Epithelial cell of prostate (primary cell): ENCODE measurements around the gene GPR4.

Experiments
- DNase-seq: peaks from one replicate; pipeline ENCODE4 v3.0.0-alpha.2; 2011; ENCODE audit warnings: low read depth, low spot score
- H3K27ac ChIP-seq: fragments of 450-650 bp; 2 replicates; pipeline ENCODE4 v1.5.1; 2017; ENCODE audit warnings: mild to moderate bottlenecking

The GPR4 gene

DNA sequence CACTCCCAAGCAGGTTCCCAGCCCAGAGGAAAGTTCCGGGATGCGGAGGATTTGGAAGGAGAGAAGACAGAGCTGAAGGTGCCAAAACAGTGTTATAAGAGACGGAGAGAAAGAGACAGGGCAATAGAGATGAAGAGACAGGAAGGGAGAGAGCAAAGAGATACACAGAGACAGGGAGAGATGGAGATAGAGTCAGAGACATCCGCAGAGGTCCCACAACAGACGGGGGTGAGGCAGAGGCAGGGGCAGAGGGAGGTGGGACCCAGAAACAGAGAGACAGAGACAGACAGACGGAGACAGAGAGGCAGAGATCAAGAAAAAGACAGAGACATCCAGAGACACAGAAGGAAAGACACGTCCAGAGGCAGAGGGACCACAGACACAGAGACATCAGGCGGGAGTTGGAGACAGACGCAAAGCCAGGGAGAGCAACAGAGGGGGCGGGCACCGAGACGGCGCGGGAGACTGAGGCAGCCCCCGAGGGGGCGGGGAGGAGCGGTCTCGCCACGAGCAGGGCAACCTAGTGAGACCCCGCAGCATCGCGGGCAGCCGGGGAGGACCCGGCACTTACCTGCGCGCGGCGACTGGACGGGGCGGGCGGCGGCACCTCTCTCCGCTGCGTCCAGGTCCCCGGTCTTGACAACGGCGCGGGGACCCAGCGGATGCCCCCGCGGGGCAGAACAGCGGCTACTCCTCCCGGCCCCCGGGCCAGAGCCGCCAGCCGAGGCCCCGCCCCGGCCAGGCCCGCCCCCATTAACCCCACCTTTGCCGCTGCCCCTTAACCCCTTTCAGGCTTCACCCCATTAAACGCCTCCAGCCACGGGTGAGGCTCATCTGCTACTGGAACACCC is at the start of gene GPR4:
TSS of gene GPR4 (minus strand) at position 689 of the 851 bp plus-strand sequence. CDS start 10,346 bp downstream, outside the sequence.
- H3K27ac ChIP-seq: no peak within 1 kb of the TSS
- DNase-seq: no peak

DNA sequence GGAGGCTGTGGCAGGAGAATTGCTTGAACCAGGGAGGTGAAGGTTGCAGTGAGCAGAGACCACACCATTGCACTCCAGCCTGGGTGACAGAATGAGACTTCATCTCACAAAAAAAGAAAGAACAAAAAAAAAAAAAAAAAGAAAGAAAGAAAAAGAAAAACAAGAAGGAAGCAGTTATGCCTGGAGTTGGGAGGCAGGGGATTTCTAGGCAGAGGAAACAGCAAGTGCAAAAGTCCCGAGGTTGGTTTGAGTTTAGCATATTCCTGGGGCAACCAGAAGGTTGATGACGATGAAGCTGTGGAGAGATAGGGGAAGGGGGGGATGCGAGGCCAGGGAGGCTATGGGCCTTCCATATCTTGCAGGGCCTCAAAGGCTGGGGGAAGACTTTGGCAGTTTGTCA is 48.7 kb upstream of the GPR4 start:
- H3K27ac ChIP-seq: no peak overlapping the region
- no peak for DNase-seq

DNA sequence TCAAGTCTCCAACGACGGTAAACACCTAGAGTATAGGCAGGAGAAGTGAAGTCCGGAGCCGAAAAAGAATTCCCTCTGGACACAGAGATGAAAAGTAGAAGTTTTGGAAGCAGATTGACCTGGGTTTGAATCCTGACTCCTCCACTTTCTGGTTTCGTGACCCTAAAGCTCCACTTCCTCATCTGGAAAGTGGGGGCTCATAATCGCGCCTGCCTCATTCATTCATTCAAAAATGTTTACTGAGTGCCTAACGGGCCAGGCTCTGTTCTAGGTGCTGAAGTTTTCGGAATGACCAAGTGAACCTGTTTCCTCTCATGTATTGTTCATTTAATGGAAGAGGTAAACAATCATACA is 44.3 kb upstream of the GPR4 start:
- no peak overlapping the region for H3K27ac ChIP-seq
- no peak for DNase-seq

DNA sequence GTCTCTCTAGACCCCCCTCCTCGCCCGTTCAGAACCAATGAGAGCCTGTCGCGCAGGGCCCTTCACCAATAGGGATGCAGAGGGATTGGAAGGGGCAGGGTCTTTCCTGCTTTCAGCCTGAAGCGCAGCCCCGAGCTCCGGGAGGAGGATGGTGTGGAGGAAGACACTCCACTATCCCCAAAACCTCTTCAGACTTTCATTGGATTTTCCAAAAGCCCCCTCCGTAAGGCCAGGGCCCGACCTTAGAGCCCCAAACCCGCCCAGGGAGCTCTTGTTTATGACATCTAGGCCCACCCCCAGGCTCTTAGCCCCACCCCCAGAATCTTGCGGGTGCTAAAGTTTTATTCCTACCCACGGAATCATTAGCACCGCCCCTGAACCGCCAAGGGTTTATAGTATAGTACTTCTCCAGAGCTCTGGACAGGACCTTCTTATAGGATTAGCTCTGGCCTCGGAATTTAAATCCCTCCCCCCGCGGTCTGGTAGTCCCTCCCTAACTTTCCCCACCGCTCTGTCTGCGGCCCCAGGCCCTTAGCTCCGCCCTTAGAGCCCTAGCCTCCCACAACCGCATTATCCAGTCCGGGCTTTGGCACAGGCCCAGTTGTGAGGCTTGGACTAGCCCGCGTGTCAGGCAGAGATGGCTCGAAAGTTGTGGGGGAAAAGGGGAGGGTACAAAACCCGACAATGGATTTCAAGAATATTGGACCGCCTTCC is 43.8 kb upstream of the GPR4 start:
- DNase-seq: no peak
- no peak overlapping the region for H3K27ac ChIP-seq

DNA sequence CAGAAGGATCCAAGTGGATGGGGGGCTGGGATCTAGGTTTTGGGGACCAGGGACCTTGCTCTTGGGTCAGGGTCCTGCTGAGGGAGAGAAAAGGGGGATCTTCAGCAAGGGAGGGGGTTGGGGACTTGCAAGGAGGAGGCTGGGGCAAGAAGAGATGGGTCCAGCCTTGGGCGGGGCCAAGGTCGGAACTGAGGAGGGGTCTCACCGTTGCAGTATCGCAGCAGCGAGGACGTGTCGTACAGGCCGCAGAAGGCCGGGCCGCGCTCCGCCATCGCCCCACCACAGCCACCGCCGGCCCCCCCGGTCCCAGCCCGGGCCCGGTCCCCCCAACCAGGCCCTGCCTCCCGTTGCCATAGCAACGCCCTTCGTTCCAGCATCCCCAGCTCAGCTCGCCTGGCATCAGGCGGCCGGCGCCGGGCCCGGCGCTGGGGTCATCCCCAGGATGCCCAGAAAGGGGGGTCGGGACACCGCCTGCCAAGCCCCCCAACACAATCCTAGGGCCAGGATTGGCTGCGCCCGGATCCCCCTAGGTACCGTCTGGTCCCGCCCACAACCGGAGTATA is 43.1 kb upstream of the GPR4 start:
- DNase-seq: no peak
- H3K27ac ChIP-seq: no peak overlapping the region

DNA sequence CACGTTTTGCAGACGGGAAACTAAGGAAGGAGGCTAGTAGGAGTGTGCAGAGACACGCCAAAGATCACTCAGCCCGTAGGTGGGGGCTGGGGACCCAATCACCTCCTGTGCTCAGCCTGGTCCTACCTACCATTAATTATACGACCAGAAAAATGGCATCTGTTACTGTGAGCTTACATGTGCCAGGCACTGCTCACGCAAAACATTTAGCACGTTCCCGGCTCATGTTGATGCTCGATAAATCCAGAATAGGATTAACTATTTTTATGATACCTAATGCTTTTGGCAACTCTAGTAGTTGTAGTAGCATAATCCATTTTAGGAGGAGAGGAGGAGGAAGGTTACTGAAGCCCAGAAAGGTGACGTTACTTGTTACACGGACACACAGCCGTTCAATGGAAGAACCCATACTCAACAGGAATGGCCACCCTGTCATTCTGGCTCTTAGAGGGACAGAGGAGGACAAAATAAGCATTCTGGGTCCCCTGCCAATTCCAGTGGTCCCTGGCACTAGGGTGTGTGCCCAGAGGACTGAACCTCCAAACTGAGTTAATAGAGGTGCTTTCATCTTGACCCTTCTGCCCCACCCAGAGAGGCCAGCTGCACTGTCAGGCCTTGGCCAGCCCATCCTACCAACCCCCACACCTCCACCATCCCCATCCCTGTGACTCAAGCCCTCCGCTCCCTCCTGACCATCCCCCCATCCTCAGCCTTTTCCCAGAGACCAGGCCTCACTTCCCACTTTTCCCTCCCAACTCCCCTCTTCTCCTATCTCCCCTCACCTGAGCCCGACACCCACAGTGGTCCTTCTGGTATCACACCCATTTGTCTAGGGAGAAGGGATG is 42.1 kb upstream of the GPR4 start:
- H3K27ac ChIP-seq: no peak overlapping the region
- DNase-seq: no peak

DNA sequence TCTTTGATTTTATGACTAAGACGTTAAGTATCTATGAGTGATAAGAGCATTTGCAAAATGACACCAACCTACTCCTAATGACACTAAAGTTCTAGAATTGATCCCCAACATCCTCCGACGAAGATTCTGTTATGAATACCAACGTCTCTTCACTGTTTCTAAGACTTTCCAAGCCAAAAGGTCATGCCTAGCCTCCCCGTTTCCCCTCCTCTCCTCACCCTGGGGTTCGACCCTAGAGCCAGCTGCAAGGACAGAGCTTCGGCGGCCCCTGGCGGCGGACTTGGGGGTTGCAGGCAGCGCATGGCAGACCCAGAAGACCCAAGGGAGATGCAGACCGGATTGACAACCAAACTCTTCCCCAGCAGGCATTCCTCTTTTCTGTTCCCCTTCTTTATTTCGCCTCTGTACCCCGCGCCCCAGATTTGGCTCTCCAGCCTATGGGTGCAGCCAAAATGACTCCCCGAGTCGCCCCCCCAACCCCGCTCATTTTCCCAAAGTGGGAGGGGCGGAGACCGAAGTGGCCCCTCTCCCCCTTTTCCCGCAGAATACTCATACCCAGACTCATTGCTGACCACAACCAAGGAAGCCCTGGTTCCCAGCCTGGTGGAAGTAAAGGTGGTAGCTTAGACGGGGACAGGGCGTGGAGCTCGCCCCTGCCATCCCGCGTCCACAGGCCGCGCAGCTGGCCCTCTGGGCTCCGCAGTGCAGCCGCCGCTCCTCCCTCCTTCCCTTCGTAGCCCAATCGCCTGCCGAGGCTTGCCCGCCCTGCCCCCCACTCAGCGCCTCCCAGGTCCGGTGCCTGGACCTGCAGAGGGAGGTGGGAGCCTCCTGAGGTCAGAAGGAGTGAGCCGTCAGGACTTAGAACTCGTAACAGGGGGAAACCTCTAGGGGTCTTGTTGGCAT is 41.3 kb upstream of the GPR4 start:
- H3K27ac ChIP-seq: peak overlapping the region; percentile 81

DNA sequence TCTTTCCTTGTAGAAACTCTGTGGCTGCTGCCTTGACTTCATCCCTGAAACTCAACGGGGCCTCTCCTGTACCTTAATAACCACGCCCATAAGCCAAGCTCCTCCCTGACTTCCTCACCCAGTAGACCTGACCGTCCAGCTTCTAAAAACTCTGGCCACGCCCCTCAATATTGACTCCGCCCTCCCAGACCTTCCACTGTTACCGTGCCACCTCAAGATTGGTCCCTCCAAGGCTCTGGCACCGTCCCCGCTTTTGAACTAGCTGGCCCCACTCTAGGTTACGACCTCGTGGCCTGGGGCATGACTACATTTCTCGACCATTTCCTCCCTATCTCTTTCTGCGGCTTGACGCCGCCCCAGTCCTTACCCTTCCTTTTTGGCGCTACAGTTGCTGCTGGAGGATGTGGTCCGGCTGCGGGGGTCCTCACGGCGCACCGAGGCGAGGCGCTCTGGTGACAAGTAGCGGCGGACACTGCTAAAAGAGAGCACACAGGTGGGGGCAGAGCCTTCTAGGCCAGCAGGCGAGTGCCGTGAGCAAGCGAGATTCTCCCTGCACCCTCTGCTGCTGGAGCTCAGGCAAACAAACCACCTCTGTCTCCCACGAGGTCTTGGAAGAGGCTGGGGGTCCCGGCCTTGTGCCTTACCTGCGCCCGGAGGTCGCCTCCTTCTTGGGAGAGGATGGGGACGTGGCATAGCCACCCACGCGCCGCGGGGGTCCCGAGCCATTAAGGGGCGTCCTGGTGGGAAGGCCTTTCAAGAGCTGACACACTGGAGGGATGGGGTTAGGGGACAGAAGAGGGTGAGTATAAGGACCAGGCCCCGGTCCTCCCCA is 39.5 kb upstream of the GPR4 start:
- peak overlapping the region; percentile 81 for H3K27ac ChIP-seq
- peak; percentile 76 for DNase-seq

More for the DNA sequence above, 41.3 kb upstream of the GPR4 start:
- DNase-seq: no peak

DNA sequence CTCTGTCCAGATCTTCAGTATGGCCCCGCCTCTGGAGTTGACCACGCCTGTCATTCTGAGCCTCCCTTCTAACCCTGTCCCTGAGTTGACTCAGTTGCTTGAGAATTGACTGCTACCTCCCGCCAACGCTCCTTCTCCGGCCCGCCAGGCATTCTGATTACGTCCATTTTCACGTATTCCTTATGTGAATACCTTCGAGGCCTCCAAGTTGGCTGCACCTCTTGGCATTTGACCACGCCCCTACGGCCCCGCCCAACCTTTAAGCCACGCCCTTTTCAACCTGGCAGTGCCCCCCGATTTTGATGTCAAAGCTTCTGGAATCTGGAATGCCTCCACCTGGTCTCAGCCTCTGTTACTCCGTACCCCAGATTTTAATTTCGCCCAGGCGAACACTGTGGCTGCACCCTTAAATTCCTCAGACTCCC is 38.8 kb upstream of the GPR4 start:
- no peak for DNase-seq
- H3K27ac ChIP-seq: peak overlapping the region; percentile 81

DNA sequence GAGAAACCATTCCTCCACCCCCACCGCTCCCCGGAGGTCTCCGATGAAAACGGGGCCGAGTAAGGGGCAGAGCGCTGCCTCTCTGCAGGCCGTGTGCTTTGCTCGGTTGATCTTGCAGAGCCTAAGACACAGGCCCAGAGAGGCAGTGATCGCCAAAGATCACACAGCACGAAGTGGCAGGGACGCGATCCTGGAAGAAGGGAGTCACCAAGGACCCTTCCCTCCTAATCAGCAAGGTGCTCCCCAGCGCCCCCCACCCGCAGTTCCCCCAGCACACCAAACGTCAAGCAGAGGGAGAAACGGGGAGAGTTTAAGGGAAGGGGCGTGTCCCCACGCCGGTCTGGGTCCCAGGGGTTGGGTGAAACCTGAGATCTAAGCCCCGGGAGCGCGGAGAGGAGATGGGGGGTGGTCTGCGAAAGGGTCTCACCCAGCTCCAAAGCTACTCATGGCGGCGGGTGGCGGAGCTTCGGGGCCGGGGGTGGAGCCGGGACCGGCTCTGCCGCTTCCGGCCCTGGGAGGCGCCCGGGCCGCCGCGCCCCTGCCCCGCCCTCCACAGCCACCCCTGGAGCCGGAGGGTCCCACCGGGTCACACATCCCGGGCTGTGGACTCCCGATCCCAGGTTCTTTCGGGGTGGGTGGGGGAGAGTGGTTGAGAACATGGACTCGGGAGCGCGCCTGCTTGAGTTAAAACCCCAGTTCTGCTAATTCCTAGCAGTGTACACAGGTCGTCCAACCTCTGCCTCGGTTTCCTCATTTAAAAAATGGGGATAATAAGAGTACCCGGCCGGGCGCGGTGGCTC is 37.1 kb upstream of the GPR4 start, which contains the start of gene EML2:
TSS of gene EML2 (minus strand) at position 468 of the 800 bp plus-strand sequence. CDS start at position 447, 21 bp downstream.
- H3K27ac ChIP-seq: peak within 1 kb of the TSS; percentile 81
- no peak for DNase-seq

DNA sequence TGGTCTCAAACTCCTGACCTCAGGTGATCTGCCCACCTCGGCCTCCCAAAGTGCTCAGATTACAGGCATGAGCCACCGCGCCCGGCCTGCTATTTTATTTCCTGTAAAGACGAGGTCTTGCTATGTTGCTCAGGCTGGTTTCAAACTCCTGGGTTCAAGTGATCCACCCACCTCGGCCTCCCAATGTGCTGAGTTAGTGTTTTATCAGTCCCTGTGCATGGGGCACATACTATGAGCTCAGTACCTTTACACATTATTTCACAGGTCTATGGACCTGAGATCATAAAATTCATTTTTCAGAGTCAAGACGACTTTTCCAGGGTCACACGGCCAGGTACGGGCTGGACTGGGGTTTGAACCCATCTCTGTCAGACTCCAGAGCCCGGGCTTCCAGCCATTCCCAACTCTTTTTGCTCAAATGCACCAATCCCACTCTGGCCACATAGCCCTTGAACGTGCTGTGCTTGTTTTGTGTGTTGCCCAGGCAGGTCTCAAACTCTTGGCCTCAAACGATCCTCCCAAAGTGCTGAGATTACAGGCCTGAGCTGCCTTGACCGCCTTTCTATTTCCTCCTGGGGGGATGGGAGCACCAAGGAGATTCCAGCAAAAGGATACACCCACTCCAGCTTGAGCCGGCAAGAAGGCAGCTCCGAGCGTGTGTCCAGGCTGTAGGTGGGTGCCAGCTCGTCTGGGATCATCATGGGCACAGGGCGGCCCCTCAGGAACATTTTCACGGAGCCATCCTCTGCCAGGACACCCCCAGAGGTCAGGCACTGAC is 36.1 kb upstream of the GPR4 start:
- H3K27ac ChIP-seq: peak overlapping the region; percentile 81
- DNase-seq: no peak

DNA sequence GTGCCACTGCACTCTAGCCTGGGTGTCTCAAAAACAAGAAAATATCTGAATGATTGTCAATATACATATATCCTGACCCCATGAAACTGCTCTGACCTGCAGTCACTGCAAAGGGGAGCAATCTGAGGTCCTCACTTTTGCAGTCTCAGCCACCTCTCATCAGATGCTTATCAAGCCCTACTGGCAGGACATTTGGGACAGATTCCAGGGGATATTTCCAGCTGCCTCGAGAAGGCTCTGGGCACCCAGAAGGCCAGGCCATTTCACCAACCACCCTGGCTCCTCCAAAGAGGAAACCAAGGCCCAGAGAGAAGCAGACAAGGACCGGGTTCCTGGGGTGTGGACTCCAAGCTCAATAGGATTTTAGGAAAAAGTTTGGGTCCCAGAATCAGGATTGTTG is 34.9 kb upstream of the GPR4 start:
- DNase-seq: no peak
- H3K27ac ChIP-seq: peak overlapping the region; percentile 81

DNA sequence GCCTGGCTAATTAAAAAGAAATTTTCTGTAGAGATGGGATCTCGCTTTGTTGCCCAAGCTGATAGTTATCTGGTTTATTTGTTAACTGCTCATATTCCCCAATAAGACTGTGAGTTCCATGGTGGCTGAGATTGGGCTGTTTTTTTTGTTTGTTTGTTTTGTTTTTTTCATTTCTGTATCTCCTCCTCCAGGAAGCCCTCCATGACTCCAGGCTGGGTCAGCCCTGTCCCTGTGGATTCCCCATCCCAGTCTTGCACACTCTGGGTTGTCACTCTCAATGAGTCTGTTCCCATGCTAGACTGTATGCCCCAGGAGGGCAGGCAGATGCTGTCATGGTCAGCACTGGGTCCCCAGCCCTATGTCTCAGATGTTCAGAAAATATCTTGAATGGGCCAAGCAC is 34.3 kb upstream of the GPR4 start:
- DNase-seq: no peak
- H3K27ac ChIP-seq: no peak overlapping the region

DNA sequence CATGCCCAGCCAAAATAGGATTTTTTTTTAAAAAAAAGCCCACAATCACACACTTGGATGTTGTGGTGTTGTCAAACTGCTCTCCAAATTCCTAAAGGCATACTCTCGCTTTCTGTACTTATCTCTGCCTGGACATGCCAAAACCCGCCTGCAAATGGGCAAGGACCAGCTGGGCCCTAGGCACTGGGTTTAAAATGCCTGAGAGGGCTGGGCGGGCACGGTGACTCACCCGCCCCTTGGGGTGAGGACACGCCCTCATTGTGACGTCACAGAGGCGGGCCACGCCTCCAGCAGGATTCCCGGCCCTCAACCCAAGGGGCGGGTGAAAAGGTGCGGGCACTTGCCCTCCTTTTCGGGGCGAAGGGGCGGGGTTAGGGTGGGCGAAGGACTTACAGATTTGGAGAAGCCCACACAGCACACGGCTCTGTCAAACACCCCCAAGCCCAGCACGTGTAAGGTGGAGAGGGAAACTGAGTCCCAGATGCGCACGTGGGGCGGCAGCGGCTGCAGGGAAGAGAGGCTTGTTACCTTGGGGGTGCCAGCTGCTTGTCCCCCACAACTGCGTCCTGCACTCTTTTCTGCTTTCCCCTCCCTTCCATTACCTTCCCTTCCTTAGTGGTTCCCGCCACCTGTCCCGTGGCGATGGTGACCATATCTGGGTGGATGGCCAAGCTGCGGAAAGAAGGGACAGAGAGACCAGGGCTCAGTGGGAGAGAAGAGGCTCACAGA is 30.6 kb upstream of the GPR4 start:
- DNase-seq: peak; percentile 98
- peak overlapping the region; percentile 98 for H3K27ac ChIP-seq

DNA sequence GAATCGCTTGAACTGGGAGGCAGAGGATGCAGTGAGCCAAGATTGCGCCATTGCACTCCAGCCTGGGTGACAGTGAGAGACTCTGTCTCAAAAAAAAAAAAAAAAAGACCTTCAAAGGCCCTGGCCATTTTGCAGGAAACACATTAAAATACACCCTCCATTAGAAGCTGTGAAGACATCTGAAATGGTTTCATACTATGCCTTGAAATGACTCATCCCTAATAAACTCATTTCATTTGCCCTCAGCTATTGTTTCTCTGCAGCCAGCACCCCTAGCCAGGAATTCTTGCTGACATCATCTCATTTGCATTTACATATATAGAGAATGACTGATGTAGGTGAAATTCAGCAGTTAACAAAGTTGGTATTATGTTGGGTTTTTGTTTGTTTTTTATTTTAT is 28.5 kb upstream of the GPR4 start:
- H3K27ac ChIP-seq: peak overlapping the region; percentile 98
- DNase-seq: peak; percentile 95

DNA sequence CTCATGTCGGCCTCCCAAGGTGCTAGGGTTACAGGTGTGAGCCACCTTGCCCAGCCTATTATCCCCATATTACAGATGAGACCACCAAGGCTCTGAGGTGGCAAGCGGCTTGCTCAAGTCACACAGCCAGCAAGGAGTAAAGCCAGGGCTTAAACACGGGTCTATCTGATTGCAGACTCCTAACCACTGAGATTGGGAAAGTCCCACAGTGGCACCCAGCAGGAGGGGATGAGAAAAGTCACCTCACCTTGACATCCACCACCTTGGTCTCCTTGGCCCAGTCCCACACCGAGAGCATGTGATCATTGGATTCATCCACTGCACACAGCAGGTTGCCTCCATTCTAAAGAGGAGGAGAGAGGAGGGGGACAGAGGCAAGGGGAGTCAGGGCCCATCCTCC is 27.7 kb upstream of the GPR4 start:
- peak overlapping the region; percentile 98 for H3K27ac ChIP-seq
- DNase-seq: no peak
